Sigmoid colon (tissue), 7 donors: ENCODE data around the gene EXOC6B. TPM values are rescaled to one million over a fixed set of nuclear protein-coding genes. Genes with fewer than 3 reads are reported as not detected.

Source experiments
- DNase-seq: peaks from one replicate; pipeline ENCODE4 v3.0.0-alpha.2; 2019
- H3K27ac ChIP-seq, 4 donors: fragments of 200-600 bp; sonication (generic); one replicate each; pipeline ENCODE4 v1.5.1; 2016 to 2019; ENCODE audit warnings: mild to moderate bottlenecking in 1 of 4
- H3K27me3 ChIP-seq, 3 donors: fragments of 200-600 bp; sonication (generic); one replicate each; pipeline ENCODE4 v1.5.1; 2019; ENCODE audit warnings: mild to moderate bottlenecking in 1 of 3
- H3K36me3 ChIP-seq, 4 donors: fragments of 200-600 bp; sonication (generic); one replicate each; pipeline ENCODE4 v1.5.1; 2016 to 2019
- H3K4me1 ChIP-seq, 4 donors: fragments of 200-600 bp; sonication (generic); one replicate each; pipeline ENCODE4 v1.5.1; 2017 to 2019
- H3K4me3 ChIP-seq, 4 donors: fragments of 200-600 bp; sonication (generic); one replicate each; pipeline ENCODE4 v1.5.1; 2017 to 2019; ENCODE audit warnings: mild to moderate bottlenecking in 2 of 4, moderate library complexity in 1 of 4
- H3K9me3 ChIP-seq, 4 donors: fragments of 200-600 bp in 3 of 4; sonication (generic) in 3 of 4; one replicate each; pipeline versions ENCODE4 v1.5.1 to v1.6.1; 2013 to 2019
- EP300 ChIP-seq, 4 donors: sonication (generic); formaldehyde crosslinking; IDR thresholded peaks; one replicate each; pipeline ENCODE4 v1.6.1; 2017; ENCODE audit warnings: antibody characterized with exemption in 4 of 4
- POLR2A ChIP-seq, 2 donors: fragments of 450-650 bp; IDR thresholded peaks; one replicate each; pipeline ENCODE4 v1.6.1; 2016; ENCODE audit warnings: antibody characterized with exemption in 2 of 2, mild to moderate bottlenecking in 2 of 2, moderate library complexity in 2 of 2
- POLR2AphosphoS5 ChIP-seq, 4 donors: sonication (generic); formaldehyde crosslinking; IDR thresholded peaks; one replicate each; pipeline ENCODE4 v1.6.1; 2017; ENCODE audit warnings: antibody characterized with exemption in 4 of 4
- WGBS, 2 donors: extraction: QIAGEN DNeasy Blood & Tissue Kit; methylation state at CpG; one replicate each; pipeline ENCODE4 v1.1.7; 2013; 5-methylcytosine and 5-hydroxymethylcytosine counted together
- intact Hi-C: fragments of 100-400 bp; cut with DNase I; formaldehyde crosslinking; loops from one replicate; pipeline ENCODE4 v1.15.1; 2023
- polyA plus RNA-seq, 3 donors: library from polyadenylated mRNA; stranded (reverse); fragments of 200-250 nt; gene quantifications; one replicate each; pipeline ENCODE4 v1.2.3, GENCODE V29; 2013
- total RNA-seq, 4 donors: library from RNA; depleted of rRNA; stranded (reverse); fragments of >200 nt; gene quantifications; one replicate each; pipeline ENCODE4 v1.1.0, GENCODE V29; 2016
- TF ChIP-seq, protein P1 (sequence below), 4 experiments: fragments of 450-650 bp in 3 of 4; fragments of 200-600 bp in 1 of 4; IDR thresholded peaks; one replicate each; pipeline ENCODE4 v1.5.1; 2016 to 2019; ENCODE audit warnings: antibody characterized with exemption in 4 of 4, mild to moderate bottlenecking in 3 of 4, moderate library complexity in 2 of 4
- donor health status: healthy with polysubstance abuse.
- donor health status: Bipolar disorder and iron deficiency.
- donor health status: healthy.

Gene EXOC6B
- total and polyA plus RNA-seq, 7 donors, result 5.0 to 46.1 (median 25.3) TPM

DNA sequence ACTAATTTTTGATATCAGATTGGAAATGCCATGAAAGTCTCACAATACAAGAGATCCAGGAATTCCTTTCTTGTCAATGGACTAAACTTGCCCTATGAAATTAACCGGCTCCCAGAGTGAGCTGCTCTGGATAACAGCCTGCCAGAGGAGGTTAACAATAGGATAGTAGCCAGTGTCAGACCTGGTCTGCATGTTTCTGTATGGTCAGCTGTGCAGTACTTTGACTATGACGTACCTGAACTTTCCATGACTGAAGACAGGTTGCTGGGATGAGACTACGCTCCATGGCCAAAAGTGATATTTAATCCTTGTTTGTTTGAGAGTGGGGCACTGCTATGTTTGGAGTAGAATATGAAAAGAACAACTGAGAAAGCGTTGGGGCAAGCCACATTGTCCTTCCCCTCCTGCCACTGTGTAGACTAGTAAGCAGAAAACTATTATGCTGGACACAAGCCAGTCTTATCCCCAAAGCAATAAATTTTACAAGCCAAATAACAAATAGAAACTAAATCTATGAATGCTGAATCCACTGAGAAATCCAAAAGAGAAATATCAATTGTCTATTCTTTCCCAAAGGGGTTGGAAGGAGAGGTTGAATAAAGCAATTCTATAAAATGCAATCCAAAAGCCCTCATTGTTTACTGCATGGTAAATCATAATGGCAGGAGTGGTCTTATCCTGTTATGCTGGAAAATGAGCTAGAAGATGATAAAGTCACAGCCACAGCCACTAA, 562.6 kb downstream of the EXOC6B start:
- H3K36me3 ChIP-seq, result no peaks in the 10 kb centered on the region
- H3K9me3 ChIP-seq, result no peaks in the 10 kb centered on the region
- no peaks in the 10 kb centered on the region for H3K27me3 ChIP-seq
- peaks cover 0 to 16% (median 13%) of the 10 kb centered on the region in 4 donors for H3K4me1 ChIP-seq
- no peak overlapping the region for H3K27ac ChIP-seq
- 67 to 79% methylated on average over 4 of the region's 4 CpGs for WGBS, 2 donors
- intact Hi-C loops, result no loop called here
- H3K4me3 ChIP-seq, result no peak overlapping the region
- TF ChIP-seq, protein P1, sequence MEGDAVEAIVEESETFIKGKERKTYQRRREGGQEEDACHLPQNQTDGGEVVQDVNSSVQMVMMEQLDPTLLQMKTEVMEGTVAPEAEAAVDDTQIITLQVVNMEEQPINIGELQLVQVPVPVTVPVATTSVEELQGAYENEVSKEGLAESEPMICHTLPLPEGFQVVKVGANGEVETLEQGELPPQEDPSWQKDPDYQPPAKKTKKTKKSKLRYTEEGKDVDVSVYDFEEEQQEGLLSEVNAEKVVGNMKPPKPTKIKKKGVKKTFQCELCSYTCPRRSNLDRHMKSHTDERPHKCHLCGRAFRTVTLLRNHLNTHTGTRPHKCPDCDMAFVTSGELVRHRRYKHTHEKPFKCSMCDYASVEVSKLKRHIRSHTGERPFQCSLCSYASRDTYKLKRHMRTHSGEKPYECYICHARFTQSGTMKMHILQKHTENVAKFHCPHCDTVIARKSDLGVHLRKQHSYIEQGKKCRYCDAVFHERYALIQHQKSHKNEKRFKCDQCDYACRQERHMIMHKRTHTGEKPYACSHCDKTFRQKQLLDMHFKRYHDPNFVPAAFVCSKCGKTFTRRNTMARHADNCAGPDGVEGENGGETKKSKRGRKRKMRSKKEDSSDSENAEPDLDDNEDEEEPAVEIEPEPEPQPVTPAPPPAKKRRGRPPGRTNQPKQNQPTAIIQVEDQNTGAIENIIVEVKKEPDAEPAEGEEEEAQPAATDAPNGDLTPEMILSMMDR (IDR thresholded peaks at IDR 0.05), result no peak
- TF ChIP-seq EP300 (IDR thresholded peaks at IDR 0.05) (no peak), POLR2AphosphoS5 (IDR thresholded peaks at IDR 0.05) (no peak), POLR2A (IDR thresholded peaks at IDR 0.05) (no peak)
- DNase-seq, result no peak

DNA sequence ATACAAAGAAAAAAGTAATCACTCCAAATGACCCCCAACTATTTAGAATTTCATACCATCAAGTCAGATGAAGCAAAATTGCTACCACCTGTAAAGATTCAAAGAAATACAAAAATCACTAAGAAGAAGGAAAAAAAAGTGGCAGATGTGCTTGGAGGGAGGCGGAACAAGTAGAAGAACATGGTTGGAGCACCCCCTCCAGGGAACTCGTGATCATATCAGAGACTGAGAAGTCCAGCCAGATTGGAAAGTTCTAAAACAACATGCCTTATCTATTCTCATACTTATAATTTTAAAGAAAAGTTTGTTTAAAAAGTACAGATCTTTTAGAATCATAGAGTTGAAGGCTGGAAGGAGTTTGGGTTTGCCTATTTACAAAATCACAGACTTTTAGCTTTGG, 564.8 kb downstream of the EXOC6B start:
- Histone ChIP-seq H3K27ac (no peak overlapping the region), H3K9me3 (no peaks in the 10 kb centered on the region), H3K36me3 (no peaks in the 10 kb centered on the region), H3K4me3 (no peak overlapping the region), H3K27me3 (no peaks in the 10 kb centered on the region), H3K4me1 (peaks cover 0 to 16% (median 13%) of the 10 kb centered on the region in 4 donors)
- no peak for DNase-seq
- TF ChIP-seq, protein P1 (IDR thresholded peaks at IDR 0.05), result no peak
- TF ChIP-seq POLR2AphosphoS5 (IDR thresholded peaks at IDR 0.05) (no peak), EP300 (IDR thresholded peaks at IDR 0.05) (no peak), POLR2A (IDR thresholded peaks at IDR 0.05) (no peak)
- intact Hi-C loops, result no loop called here
- 88 to 90% methylated on average over 2 of the region's 2 CpGs for WGBS, 2 donors

DNA sequence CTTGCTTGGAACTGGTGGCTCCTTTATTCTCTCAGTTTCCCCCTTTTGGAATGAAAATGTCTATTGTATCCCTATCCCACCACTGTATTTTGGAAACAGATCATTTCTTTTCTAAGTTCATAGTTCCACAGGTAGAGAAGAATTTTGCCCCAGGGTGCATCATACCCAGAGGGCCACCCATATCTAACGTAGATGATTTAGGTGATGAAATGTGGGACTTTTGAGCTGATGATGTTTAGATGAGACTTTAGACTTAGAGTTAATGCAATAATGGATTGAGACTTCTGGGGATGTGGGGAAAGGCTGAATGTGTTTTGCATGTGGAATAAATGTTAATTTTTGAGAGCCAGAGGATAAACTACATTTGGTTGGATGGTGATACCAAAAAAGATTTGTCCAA, 570.3 kb downstream of the EXOC6B start:
- DNase-seq, result no peak
- Histone ChIP-seq H3K27ac (no peak overlapping the region), H3K4me1 (no peaks in the 10 kb centered on the region), H3K9me3 (no peaks in the 10 kb centered on the region), H3K4me3 (no peak overlapping the region), H3K27me3 (no peaks in the 10 kb centered on the region), H3K36me3 (no peaks in the 10 kb centered on the region)
- no peak for TF ChIP-seq EP300 (IDR thresholded peaks at IDR 0.05)
- no peak for TF ChIP-seq POLR2A (IDR thresholded peaks at IDR 0.05)
- TF ChIP-seq, protein P1 (IDR thresholded peaks at IDR 0.05), result no peak
- no peak for TF ChIP-seq POLR2AphosphoS5 (IDR thresholded peaks at IDR 0.05)
- WGBS, 2 donors, result 93 to 94% methylated on average over 1 of the region's 1 CpG
- intact Hi-C loops, result no loop called here

DNA sequence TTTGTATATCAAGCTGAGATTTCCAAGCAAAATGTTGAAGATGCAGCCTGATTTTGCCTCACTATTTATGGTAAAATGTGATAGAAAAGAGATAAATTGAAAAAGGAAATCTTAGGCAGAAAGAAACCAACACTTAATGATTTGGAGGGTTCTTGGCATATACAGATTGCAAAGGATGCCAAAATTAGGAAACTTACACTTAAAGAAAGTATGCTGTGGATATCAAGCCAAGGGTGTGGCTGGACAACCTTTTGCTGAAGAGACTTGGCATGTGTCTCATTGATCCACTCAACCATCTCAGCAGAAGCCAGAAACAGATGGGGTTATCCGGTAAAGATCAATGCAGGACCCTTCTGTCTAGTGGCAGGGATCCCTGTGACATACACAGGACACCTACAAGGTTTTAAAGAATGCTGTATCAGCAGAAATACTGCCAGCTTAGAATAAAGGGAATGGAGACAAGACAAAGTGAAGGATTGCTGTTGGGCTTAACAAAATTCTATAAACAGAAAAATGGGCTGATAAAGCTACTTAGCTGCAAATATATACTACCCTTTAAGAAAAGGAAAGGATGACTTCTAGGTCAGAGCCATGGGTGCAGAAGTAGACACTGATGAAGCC, 570.9 kb downstream of the EXOC6B start:
- DNase-seq, result no peak
- intact Hi-C loops, result no loop called here
- Histone ChIP-seq H3K4me1 (no peaks in the 10 kb centered on the region), H3K9me3 (no peaks in the 10 kb centered on the region), H3K27me3 (no peaks in the 10 kb centered on the region), H3K27ac (no peak overlapping the region), H3K4me3 (no peak overlapping the region), H3K36me3 (no peaks in the 10 kb centered on the region)
- WGBS, 2 donors, result 82 to 89% methylated on average over 1 of the region's 1 CpG
- TF ChIP-seq EP300 (IDR thresholded peaks at IDR 0.05) (no peak), POLR2A (IDR thresholded peaks at IDR 0.05) (no peak), POLR2AphosphoS5 (IDR thresholded peaks at IDR 0.05) (no peak)
- TF ChIP-seq, protein P1 (IDR thresholded peaks at IDR 0.05), result no peak
